NCI-H1417 (cell line): ENCODE data around the gene ATG16L1.

Experiments used
- DNase-seq, 3 experiments: peaks; one replicate each; lab custom pipeline; 2025; lab: John Stamatoyannopoulos, UW

Gene ATG16L1

DNA sequence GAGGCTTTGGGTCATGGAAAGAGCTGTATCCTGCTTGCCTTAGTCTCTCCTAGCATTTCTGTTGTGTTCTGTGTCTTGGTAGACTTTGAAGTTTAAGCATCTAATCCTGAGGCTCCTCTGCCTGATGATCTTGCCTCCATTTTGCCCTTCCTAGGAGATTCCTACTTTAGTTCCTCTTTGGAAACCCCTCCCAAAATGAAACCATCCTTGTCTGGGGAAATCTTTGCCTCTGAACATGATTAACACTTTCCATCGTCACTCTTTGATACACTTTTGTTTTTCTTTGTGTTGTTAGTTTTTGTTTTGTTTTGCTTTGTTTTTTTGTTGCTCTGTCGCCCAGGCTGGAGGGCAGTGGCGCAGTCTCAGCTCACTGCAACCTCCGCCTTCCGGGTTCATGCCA, 9.2 kb downstream of the ATG16L1 start:
- DNase-seq = no peak

GRCh38 chr2:233261819-233262555, 10.5 kb downstream of the ATG16L1 start:
- no peak for DNase-seq

- no peak for DNase-seq
Measured at GRCh38 chr2:233262562-233262961, 11.1 kb downstream of the ATG16L1 start.

DNA sequence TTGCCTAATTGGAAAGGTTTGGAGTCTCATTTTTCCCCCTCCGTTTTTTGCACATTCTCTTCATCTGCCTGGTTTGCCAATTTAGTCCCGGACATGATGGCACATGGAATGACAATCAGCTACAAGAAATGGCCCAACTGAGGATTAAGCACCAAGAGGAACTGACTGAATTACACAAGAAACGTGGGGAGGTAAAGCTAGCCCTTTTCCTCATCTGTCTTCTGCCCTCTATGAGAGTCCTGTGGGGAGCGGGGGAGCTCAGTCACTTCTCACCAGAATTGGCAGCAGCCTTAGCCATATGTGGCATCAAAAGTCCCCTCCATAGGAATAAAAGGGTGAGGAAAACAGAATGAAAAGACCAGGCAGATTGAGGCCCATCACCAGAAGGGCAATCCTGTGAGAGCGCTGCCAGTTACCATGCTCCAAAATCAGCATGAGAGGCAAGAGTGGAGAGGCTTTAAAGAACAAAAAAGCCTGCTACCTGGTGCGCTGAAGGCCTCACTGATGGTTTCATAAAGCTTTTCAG, 11.6 kb downstream of the ATG16L1 start:
- DNase-seq = no peak

DNA sequence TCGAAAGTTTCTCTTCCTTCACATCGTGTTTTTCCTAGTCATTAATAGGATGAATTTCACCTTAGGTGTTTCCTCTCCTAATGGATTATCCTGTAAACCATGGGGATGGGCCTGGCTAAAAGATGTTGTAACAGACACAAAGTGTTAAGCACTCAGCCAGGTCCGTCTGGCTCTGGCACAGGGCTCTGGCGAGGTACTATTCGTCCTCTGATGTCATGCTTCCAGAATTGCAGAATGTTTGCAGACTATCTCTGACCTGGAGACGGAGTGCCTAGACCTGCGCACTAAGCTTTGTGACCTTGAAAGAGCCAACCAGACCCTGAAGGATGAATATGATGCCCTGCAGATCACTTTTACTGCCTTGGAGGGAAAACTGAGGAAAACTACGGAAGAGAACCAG, 13.2 kb downstream of the ATG16L1 start:
- DNase-seq = no peak

DNA sequence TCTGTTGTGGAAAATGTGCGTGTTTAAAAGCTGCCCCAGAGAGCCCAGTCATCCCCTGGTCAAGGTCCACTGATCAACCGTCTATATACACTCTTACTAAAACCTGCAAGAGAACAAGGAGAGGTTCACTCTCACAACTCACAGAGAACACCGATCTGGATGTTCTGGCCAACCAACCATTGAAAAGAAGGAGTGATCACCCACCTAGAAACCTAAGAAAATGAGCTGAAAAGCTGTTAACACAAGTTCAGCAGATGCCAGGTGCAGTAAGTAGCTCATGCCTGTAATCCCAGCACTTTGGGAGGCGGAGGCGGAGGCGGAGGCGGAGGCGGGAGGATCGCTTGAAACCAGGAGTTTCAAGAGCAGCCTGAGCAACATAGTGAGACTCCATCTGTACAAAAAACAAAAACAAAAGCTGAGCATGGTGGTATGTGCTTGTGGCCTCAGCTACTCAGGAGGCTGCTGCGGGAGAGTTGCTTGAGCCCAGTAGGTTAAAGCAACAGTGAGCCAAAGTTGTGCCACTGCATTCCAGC, 14.5 kb downstream of the ATG16L1 start:
- DNase-seq = no peak

DNA sequence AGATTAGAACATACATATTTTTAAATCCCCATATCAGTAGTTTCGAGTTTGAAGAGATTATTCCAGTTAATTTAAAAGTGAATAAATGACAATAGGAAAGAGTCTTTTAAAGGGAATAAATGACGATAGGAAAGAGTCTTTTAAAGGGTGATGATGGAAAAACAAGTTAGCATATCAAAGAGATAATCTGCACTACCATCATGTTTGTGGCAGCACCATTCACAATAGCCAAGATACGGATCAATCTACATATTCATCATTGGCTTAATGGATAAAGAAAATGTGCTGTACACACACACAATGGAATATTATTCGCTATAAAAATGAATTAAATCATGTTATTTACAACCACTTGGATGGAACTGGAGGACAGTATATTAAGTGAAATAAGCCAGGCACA, 15.0 kb downstream of the ATG16L1 start:
- no peak for DNase-seq

DNA sequence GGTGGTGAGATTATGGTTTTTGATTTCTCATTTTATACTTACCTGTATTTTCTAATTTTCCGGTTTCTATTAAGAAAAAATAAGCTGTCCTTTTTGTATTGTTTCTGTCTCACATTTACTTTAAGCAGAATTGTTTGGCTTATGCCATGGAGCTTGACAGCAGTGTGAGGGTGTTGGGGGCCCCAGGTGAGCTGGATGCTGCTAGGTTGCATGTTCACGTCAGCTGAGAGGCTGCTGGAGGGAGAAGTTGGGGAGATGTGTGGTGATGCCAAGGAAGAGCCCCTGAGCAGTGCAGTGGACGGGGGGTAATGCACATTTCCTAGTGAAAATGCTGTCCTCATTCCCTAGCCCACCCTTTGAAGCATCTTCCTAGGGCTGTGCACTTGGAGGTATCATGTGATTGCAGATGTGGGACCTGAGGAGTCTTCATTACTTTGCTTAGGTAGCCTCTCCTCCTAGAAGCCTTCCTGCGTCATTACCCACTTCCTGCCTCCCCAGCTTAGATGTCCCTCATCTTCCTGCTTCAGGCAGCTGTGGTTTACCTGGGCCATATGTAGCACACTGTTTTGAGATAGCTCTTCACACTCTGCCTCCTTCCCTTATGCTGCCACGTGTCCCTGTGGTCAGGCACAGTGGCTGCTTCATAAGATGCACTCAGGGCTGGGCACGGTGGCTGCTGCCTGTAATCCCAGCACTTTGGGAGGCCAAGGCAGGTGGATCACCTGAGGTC, 16.2 kb downstream of the ATG16L1 start:
- DNase-seq = no peak

DNA sequence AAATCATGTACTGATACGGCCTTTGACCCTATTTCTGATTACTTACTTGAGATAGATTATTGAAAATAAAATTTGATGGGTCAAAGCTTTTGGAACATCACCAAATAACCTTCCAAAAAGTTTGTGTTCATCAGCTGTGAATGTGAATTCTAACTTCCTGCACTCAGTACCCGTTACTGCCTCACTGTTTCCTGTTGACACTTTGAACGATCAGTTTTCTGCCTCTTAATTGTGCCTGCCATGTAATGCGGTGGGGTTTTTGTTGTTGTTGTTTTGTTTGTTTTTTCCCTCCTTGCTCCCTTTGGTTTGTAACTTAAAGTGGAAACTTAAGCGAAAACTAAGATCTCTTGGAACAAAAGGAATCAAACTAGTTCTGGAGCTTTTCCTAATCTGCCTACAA, 18.9 kb downstream of the ATG16L1 start:
- DNase-seq = no peak

DNA sequence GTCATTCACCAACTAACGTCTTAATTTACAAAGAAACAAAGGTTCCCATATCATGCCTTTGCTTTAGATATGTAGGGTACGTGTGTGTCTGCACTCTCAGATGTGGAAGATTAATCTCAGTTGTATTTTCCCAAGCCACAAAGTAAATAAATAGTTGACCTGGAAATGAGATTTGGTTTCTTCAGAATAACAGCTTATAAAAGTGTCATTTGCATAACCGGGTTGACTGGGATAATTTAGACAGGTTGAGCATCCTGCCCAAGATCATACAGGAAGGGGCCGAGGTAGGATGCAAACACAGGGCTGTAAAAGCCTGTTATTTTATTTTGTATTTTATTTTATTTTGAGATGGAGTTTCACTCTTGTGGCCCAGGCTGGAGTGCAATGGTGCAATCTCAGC, 19.5 kb downstream of the ATG16L1 start:
- DNase-seq = no peak

- DNase-seq = no peak
Measured at GRCh38 chr2:233271693-233272092, 20.2 kb downstream of the ATG16L1 start.

- no peak for DNase-seq
Measured at GRCh38 chr2:233273120-233273519, 21.6 kb downstream of the ATG16L1 start.

- DNase-seq = no peak
Measured at GRCh38 chr2:233275223-233275622, 23.8 kb downstream of the ATG16L1 start.

DNA sequence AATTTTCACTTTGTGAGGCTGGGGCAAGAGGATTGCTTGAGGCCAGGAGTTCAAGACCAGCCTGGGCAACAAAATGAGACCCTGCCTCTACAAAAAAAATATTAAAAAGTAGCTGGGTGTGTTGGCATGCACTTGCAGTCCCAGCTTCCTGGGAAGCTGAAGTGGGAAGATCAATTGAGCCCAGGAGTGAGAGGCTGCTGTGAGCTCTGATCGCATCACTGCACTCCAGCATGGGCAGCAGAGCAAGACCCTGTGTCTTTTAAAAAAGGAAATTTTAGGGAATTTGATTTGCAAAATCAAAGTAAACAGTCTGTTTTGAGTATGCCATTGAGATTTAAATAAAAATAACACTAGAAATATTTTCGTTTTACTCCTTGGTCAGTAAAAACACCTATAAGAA, 27.4 kb downstream of the ATG16L1 start:
- no peak for DNase-seq

DNA sequence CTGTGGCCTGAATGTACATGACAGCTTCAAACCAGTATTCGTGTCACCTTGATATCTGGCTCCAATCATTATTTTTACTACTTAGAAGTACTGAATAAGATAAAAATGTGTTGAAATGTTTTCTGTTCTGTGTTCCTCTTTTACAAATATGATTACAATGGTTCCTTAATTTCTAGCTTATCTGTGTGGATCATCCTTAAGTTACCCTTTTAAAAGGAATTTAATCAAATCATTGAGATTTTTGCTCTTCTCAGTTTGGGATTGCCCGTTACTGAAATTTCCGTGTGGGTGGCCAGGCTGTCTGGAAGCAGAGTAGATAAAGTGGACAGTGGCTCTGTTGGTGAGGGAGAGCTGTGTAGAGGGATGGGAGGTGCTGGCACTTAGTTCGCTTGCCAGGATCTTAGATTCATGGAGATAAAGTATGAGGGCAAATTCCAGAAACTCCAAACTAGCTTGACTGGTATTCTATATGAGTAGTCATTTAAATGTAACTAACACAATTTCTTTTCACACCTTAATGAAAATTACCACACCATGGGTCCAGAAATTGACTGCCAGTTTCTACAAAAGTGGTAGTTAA, 28.7 kb downstream of the ATG16L1 start:
- no peak for DNase-seq

GRCh38 chr2:233281553-233281952, 30.1 kb downstream of the ATG16L1 start:
- no peak for DNase-seq

DNA sequence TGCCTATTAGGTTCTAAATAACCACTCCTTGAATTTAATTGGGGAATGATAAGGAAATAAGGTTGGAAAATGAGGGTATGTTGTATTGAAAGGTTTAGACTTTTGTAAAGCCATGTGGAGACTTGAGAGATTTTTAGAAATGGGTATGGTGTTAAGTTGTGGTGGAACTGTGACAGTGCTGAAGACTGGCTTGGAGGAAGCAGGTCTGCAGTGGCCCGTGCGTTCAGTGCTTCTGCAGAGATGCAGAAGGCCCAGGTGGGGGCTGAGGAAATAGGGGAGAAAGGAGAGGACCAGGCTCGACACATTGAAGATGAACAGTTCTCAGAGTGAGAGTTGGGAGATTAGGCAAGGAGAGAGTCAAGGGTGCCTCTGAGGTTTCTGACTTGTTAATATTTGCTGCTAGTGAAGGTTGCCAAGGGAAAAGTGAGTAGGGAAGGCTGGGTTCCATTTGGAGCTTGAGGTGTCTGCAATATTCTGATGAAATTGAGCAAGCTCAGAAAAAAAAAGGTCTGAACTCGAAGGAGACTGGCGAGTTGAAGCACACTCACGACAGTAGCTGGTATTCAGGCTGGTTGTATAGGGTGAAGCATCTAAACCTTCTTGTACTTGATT, 30.6 kb downstream of the ATG16L1 start:
- DNase-seq = no peak

- DNase-seq = no peak
Measured at GRCh38 chr2:233285921-233286320, 34.4 kb downstream of the ATG16L1 start.

- no peak for DNase-seq
Measured at GRCh38 chr2:233287871-233288270, 36.4 kb downstream of the ATG16L1 start.

GRCh38 chr2:233288663-233289062, 37.2 kb downstream of the ATG16L1 start:
- DNase-seq = peak; percentile 1 to 78 (median 22)

DNA sequence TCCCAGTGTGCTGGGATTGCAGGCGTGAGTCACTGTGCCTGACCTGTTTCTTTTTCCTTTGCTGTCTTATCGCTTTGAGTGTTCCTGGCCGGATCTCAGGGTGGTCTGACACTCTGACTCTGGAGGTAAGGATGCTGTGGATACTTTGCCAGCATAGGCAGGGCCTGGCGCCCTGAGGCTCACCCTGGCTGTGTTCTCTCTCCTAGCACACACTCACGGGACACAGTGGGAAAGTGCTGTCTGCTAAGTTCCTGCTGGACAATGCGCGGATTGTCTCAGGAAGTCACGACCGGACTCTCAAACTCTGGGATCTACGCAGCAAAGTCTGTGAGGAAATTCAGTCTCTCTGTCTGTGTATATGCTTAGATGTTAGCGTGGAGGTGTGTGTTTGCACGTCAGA, 38.2 kb downstream of the ATG16L1 start:
- peak in 1 of 3 experiments; percentile 25 for DNase-seq
